HEK293 (cell line): ENCODE measurements around the gene VAT1.
A peak's percentile ranks its signal among the peaks of the same experiment; 100 is the strongest.

Experiments
- GLIS2 ChIP-seq: fragments of 450-650 bp; formaldehyde crosslinking; IDR thresholded peaks from 2 replicates; pipeline ENCODE4 v1.5.1; 2016; ENCODE audit warnings: missing biosample characterization, missing genetic modification characterization
- KLF9 ChIP-seq: fragments of 450-650 bp; formaldehyde crosslinking; IDR thresholded peaks from 2 replicates; pipeline ENCODE4 v1.5.1; 2016; ENCODE audit warnings: missing biosample characterization, missing genetic modification characterization, low read depth
- YY1 ChIP-seq: fragments of 450-650 bp; formaldehyde crosslinking; IDR thresholded peaks from 2 replicates; pipeline ENCODE4 v1.5.1; 2018; ENCODE audit warnings: missing biosample characterization, missing genetic modification characterization
- ZFP69B ChIP-seq: fragments of 450-650 bp; formaldehyde crosslinking; IDR thresholded peaks from 2 replicates; pipeline ENCODE4 v1.5.1; 2016; ENCODE audit warnings: missing biosample characterization, missing genetic modification characterization
- ZNF146 ChIP-seq: fragments of 450-650 bp; formaldehyde crosslinking; IDR thresholded peaks from 2 replicates; pipeline ENCODE4 v1.5.1; 2016; ENCODE audit warnings: missing biosample characterization, missing genetic modification characterization
- ZNF16 ChIP-seq: fragments of 450-650 bp; formaldehyde crosslinking; IDR thresholded peaks from 2 replicates; pipeline ENCODE4 v1.5.1; 2016; ENCODE audit warnings: low read depth, missing biosample characterization, missing genetic modification characterization
- ZNF214 ChIP-seq: fragments of 450-650 bp; formaldehyde crosslinking; IDR thresholded peaks from 2 replicates; pipeline ENCODE4 v1.5.1; 2017; ENCODE audit warnings: missing biosample characterization, mild to moderate bottlenecking, missing genetic modification characterization, borderline replicate concordance
- ZNF335 ChIP-seq: fragments of 450-650 bp; formaldehyde crosslinking; conservative IDR thresholded peaks from 2 replicates; pipeline ENCODE4 v1.5.1; 2016; ENCODE audit warnings: missing biosample characterization, missing genetic modification characterization
- ZNF37A ChIP-seq: fragments of 450-650 bp; IDR thresholded peaks from 2 replicates; pipeline ENCODE4 v1.5.1; 2018; ENCODE audit warnings: missing biosample characterization, missing genetic modification characterization
- ZNF404 ChIP-seq: fragments of 450-650 bp; formaldehyde crosslinking; IDR thresholded peaks from 2 replicates; pipeline ENCODE4 v1.5.1; 2017; ENCODE audit warnings: missing biosample characterization, missing genetic modification characterization
- ZNF433 ChIP-seq: fragments of 450-650 bp; formaldehyde crosslinking; IDR thresholded peaks from 2 replicates; pipeline ENCODE4 v1.5.1; 2016; ENCODE audit warnings: missing biosample characterization, missing genetic modification characterization, low read depth
- ZNF561 ChIP-seq: fragments of 450-650 bp; IDR thresholded peaks from 2 replicates; pipeline ENCODE4 v1.5.1; 2018; ENCODE audit warnings: missing biosample characterization, missing genetic modification characterization, borderline replicate concordance
- ZNF610 ChIP-seq: fragments of 450-650 bp; formaldehyde crosslinking; IDR thresholded peaks from 2 replicates; pipeline ENCODE4 v1.5.1; 2016; ENCODE audit warnings: missing biosample characterization, missing genetic modification characterization, borderline replicate concordance
- ZNF621 ChIP-seq: fragments of 450-650 bp; formaldehyde crosslinking; IDR thresholded peaks from 2 replicates; pipeline ENCODE4 v1.5.1; 2017; ENCODE audit warnings: missing biosample characterization, missing genetic modification characterization
- ZNF624 ChIP-seq: fragments of 450-650 bp; formaldehyde crosslinking; IDR thresholded peaks from 2 replicates; pipeline ENCODE4 v1.5.1; 2017; ENCODE audit warnings: missing biosample characterization, missing genetic modification characterization
- ZNF654 ChIP-seq: fragments of 450-650 bp; formaldehyde crosslinking; IDR thresholded peaks from 2 replicates; pipeline ENCODE4 v1.5.1; 2016; ENCODE audit warnings: low read depth, missing biosample characterization, missing genetic modification characterization
- ZNF670 ChIP-seq: fragments of 450-650 bp; formaldehyde crosslinking; IDR thresholded peaks from 2 replicates; pipeline ENCODE4 v1.5.1; 2016; ENCODE audit warnings: missing biosample characterization, missing genetic modification characterization, low read depth
- ZNF747 ChIP-seq: fragments of 450-650 bp; formaldehyde crosslinking; IDR thresholded peaks from 2 replicates; pipeline ENCODE4 v1.5.1; 2016; ENCODE audit warnings: missing biosample characterization, missing genetic modification characterization
- ZXDB ChIP-seq: fragments of 450-650 bp; formaldehyde crosslinking; IDR thresholded peaks from 2 replicates; pipeline ENCODE4 v1.5.1; 2016; ENCODE audit warnings: missing biosample characterization, missing genetic modification characterization
- TF ChIP-seq, protein P1 (sequence below): fragments of 450-650 bp; formaldehyde crosslinking; IDR thresholded peaks from 2 replicates; pipeline ENCODE4 v1.5.1; 2016; ENCODE audit warnings: missing biosample characterization, missing genetic modification characterization
- TF ChIP-seq, protein P2 (sequence below): fragments of 450-650 bp; formaldehyde crosslinking; IDR thresholded peaks from 2 replicates; pipeline ENCODE4 v1.5.1; 2016; ENCODE audit warnings: missing biosample characterization, missing genetic modification characterization
- TF ChIP-seq, protein P3 (sequence below): fragments of 450-650 bp; formaldehyde crosslinking; IDR thresholded peaks from 2 replicates; pipeline ENCODE4 v1.5.1; 2017; ENCODE audit warnings: missing biosample characterization, missing genetic modification characterization
- TF ChIP-seq, protein P4 (sequence below): fragments of 450-650 bp; formaldehyde crosslinking; conservative IDR thresholded peaks from 2 replicates; pipeline ENCODE4 v1.5.1; 2016; ENCODE audit warnings: low read depth, missing biosample characterization, missing genetic modification characterization
- TF ChIP-seq, protein P5 (sequence below): fragments of 450-650 bp; formaldehyde crosslinking; IDR thresholded peaks from 2 replicates; pipeline ENCODE4 v1.5.1; 2016; ENCODE audit warnings: missing biosample characterization, missing genetic modification characterization
- TF ChIP-seq, protein P6 (sequence below): fragments of 450-650 bp; formaldehyde crosslinking; IDR thresholded peaks from 2 replicates; pipeline ENCODE4 v1.5.1; 2016; ENCODE audit warnings: missing biosample characterization, missing genetic modification characterization
- TF ChIP-seq, protein P7 (sequence below): fragments of 450-650 bp; formaldehyde crosslinking; IDR thresholded peaks from 2 replicates; pipeline ENCODE4 v1.5.1; 2016; ENCODE audit warnings: missing biosample characterization, missing genetic modification characterization

The VAT1 gene

DNA sequence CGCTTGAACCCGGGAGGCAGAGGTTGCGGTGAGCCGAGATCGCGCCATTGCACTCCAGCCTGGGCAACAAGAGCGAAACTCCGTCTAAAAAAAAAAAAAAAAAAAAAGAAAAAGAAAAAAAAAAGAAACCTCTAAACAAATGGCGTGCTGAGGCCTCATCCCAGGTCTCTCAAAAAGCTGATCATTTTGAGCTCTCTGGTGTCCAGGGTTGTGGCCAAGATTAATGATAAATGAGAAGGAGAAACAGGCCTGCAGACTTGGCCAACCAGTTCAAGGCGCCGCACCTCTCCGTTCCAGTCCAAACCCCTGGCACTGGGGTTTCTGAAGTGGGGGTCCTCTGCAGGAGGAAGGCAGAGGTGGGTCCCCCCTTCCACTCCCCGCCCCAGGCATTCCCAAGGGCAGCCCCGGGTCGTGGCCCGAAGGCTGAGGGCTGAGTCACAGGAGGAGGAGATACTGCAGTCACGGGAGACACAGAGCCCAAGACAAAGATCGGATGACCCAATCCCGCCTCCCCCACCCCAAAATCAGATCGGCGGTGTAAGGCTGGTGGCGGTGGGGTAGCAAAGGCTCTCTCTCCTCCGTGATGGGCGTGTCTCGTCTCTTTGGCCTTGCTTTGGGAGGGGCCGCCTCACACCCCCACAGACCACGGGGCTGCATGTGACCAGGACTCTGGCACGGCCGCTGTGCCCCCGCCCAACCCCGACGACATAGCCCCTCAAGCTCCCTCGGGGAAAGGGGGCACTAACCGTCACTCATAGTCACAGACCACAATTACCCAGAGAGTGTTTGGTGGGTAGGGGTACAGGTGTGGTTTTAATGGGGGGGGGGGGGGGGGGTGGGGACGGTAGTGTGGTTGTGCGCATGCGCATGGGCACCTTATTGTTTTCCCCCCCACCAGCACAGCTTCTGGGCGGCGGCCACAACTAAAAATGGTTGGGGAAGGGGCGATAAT is 1.1 kb downstream of the VAT1 start (continued):
- TF ChIP-seq, protein P1, sequence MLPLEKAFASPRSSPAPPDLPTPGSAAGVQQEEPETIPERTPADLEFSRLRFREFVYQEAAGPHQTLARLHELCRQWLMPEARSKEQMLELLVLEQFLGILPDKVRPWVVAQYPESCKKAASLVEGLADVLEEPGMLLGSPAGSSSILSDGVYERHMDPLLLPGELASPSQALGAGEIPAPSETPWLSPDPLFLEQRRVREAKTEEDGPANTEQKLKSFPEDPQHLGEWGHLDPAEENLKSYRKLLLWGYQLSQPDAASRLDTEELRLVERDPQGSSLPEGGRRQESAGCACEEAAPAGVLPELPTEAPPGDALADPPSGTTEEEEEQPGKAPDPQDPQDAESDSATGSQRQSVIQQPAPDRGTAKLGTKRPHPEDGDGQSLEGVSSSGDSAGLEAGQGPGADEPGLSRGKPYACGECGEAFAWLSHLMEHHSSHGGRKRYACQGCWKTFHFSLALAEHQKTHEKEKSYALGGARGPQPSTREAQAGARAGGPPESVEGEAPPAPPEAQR (tag by site-specific recombination): no peak
- TF ChIP-seq ZNF16: no peak
- no peak for TF ChIP-seq ZNF654 (tag by site-specific recombination)
- peak; percentile 68; the same call in 1 of the 2 replicates for TF ChIP-seq GLIS2 (tag by site-specific recombination)
- no peak for TF ChIP-seq ZNF621 (tag by site-specific recombination)
- no peak for TF ChIP-seq ZNF433 (tag by site-specific recombination)
- no peak for TF ChIP-seq ZNF670
- TF ChIP-seq ZNF404: no peak
- no peak for TF ChIP-seq ZXDB (tag by site-specific recombination)
- TF ChIP-seq ZNF610: no peak
- TF ChIP-seq ZNF747 (tag by site-specific recombination): no peak
- TF ChIP-seq, protein P2, sequence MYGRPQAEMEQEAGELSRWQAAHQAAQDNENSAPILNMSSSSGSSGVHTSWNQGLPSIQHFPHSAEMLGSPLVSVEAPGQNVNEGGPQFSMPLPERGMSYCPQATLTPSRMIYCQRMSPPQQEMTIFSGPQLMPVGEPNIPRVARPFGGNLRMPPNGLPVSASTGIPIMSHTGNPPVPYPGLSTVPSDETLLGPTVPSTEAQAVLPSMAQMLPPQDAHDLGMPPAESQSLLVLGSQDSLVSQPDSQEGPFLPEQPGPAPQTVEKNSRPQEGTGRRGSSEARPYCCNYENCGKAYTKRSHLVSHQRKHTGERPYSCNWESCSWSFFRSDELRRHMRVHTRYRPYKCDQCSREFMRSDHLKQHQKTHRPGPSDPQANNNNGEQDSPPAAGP: peak; percentile 82
- TF ChIP-seq ZNF37A: no peak
- TF ChIP-seq, protein P3, sequence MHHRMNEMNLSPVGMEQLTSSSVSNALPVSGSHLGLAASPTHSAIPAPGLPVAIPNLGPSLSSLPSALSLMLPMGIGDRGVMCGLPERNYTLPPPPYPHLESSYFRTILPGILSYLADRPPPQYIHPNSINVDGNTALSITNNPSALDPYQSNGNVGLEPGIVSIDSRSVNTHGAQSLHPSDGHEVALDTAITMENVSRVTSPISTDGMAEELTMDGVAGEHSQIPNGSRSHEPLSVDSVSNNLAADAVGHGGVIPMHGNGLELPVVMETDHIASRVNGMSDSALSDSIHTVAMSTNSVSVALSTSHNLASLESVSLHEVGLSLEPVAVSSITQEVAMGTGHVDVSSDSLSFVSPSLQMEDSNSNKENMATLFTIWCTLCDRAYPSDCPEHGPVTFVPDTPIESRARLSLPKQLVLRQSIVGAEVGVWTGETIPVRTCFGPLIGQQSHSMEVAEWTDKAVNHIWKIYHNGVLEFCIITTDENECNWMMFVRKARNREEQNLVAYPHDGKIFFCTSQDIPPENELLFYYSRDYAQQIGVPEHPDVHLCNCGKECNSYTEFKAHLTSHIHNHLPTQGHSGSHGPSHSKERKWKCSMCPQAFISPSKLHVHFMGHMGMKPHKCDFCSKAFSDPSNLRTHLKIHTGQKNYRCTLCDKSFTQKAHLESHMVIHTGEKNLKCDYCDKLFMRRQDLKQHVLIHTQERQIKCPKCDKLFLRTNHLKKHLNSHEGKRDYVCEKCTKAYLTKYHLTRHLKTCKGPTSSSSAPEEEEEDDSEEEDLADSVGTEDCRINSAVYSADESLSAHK (tag by site-specific recombination): no peak
- TF ChIP-seq, protein P4, sequence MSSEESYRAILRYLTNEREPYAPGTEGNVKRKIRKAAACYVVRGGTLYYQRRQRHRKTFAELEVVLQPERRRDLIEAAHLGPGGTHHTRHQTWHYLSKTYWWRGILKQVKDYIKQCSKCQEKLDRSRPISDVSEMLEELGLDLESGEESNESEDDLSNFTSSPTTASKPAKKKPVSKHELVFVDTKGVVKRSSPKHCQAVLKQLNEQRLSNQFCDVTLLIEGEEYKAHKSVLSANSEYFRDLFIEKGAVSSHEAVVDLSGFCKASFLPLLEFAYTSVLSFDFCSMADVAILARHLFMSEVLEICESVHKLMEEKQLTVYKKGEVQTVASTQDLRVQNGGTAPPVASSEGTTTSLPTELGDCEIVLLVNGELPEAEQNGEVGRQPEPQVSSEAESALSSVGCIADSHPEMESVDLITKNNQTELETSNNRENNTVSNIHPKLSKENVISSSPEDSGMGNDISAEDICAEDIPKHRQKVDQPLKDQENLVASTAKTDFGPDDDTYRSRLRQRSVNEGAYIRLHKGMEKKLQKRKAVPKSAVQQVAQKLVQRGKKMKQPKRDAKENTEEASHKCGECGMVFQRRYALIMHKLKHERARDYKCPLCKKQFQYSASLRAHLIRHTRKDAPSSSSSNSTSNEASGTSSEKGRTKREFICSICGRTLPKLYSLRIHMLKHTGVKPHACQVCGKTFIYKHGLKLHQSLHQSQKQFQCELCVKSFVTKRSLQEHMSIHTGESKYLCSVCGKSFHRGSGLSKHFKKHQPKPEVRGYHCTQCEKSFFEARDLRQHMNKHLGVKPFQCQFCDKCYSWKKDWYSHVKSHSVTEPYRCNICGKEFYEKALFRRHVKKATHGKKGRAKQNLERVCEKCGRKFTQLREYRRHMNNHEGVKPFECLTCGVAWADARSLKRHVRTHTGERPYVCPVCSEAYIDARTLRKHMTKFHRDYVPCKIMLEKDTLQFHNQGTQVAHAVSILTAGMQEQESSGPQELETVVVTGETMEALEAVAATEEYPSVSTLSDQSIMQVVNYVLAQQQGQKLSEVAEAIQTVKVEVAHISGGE (tag by site-specific recombination): 0 out of 2 replicates have a peak, but pooled peaks have one; percentile 7
- TF ChIP-seq ZNF214: no peak
- TF ChIP-seq YY1 (tag by site-specific recombination): no peak
- TF ChIP-seq ZNF624 (tag by site-specific recombination): no peak
- peak; percentile 85 for TF ChIP-seq KLF9 (tag by site-specific recombination)
- TF ChIP-seq, protein P5, sequence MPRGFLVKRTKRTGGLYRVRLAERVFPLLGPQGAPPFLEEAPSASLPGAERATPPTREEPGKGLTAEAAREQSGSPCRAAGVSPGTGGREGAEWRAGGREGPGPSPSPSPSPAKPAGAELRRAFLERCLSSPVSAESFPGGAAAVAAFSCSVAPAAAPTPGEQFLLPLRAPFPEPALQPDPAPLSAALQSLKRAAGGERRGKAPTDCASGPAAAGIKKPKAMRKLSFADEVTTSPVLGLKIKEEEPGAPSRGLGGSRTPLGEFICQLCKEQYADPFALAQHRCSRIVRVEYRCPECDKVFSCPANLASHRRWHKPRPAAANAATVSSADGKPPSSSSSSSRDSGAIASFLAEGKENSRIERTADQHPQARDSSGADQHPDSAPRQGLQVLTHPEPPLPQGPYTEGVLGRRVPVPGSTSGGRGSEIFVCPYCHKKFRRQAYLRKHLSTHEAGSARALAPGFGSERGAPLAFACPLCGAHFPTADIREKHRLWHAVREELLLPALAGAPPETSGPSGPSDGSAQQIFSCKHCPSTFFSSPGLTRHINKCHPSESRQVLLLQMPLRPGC (tag by site-specific recombination): no peak
- peak; percentile 98 for TF ChIP-seq ZNF335 (tag by site-specific recombination)
- TF ChIP-seq ZNF561 (tag by site-specific recombination): 0 out of 2 replicates have a peak, but pooled peaks have one; percentile 23
- TF ChIP-seq, protein P6, sequence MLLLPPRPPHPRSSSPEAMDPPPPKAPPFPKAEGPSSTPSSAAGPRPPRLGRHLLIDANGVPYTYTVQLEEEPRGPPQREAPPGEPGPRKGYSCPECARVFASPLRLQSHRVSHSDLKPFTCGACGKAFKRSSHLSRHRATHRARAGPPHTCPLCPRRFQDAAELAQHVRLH (tag by site-specific recombination): 0 out of 2 replicates have a peak, but pooled peaks have one; percentile 28
- TF ChIP-seq, protein P7, sequence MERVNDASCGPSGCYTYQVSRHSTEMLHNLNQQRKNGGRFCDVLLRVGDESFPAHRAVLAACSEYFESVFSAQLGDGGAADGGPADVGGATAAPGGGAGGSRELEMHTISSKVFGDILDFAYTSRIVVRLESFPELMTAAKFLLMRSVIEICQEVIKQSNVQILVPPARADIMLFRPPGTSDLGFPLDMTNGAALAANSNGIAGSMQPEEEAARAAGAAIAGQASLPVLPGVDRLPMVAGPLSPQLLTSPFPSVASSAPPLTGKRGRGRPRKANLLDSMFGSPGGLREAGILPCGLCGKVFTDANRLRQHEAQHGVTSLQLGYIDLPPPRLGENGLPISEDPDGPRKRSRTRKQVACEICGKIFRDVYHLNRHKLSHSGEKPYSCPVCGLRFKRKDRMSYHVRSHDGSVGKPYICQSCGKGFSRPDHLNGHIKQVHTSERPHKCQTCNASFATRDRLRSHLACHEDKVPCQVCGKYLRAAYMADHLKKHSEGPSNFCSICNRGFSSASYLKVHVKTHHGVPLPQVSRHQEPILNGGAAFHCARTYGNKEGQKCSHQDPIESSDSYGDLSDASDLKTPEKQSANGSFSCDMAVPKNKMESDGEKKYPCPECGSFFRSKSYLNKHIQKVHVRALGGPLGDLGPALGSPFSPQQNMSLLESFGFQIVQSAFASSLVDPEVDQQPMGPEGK (tag by site-specific recombination): peak; percentile 95
- TF ChIP-seq ZFP69B (tag by site-specific recombination): peak; percentile 74; the same call in 1 of the 2 replicates
- TF ChIP-seq ZNF146 (tag by site-specific recombination): no peak
